Muscle layer of colon (tissue), 2 donors: ENCODE results near the gene TUBA3D.
"Not testable (repeated sequence)": the region's sequence is repeated elsewhere in the genome, so short reads cannot be mapped to it uniquely, and the experiment has no call there.

Source experiments
- H3K27ac ChIP-seq: one replicate; pipeline ENCODE4 v1.7.0; 2013; ENCODE audit warnings: low read depth, mild to moderate bottlenecking, low read length, moderate library complexity
- H3K27me3 ChIP-seq, 2 donors: one replicate each; pipeline ENCODE4 v1.7.0; 2013; ENCODE audit warnings: low read length in 2 of 2, mild to moderate bottlenecking in 2 of 2; ENCODE audit not compliant: insufficient read depth in 2 of 2, control insufficient read depth in 1 of 2
- H3K36me3 ChIP-seq: one replicate; pipeline ENCODE4 v1.7.0; 2013; ENCODE audit warnings: mild to moderate bottlenecking, low read length; ENCODE audit not compliant: insufficient read depth
- H3K4me1 ChIP-seq: one replicate; pipeline ENCODE4 v1.7.0; 2013; ENCODE audit warnings: mild to moderate bottlenecking, low read length; ENCODE audit not compliant: insufficient read depth
- H3K4me3 ChIP-seq, 2 donors: one replicate each; pipeline ENCODE4 v1.7.0; 2013; ENCODE audit warnings: low read length in 2 of 2, low read depth in 1 of 2, mild to moderate bottlenecking in 1 of 2, moderate library complexity in 1 of 2
- H3K9ac ChIP-seq: one replicate; pipeline ENCODE4 v1.7.0; 2013; ENCODE audit warnings: low read length
- H3K9me3 ChIP-seq: one replicate; pipeline ENCODE4 v1.7.0; 2013; ENCODE audit warnings: mild to moderate bottlenecking, low read length
- donor health status: abdominal sarcoma.
- donor health status: Adenocarcinoma of cecum.

Gene TUBA3D

GRCh38 chr2:131486201-131486902 lies 10.4 kb downstream of the TUBA3D start:
- H3K27ac ChIP-seq, H3K4me1 ChIP-seq: not testable (repeated sequence)

GRCh38 chr2:131488306-131489205 lies 12.6 kb downstream of the TUBA3D start:
- H3K4me1 ChIP-seq, result peaks cover 8% of the 10 kb centered on the region
- no peak overlapping the region for H3K9ac ChIP-seq
- H3K4me3 ChIP-seq, result no peak overlapping the region
- no peaks in the 10 kb centered on the region for H3K36me3 ChIP-seq
- no peaks in the 10 kb centered on the region for H3K9me3 ChIP-seq
- no peak overlapping the region for H3K27ac ChIP-seq
- no peaks in the 10 kb centered on the region for H3K27me3 ChIP-seq

More at GRCh38 chr2:131486201-131486902, 10.4 kb downstream of the TUBA3D start:
- H3K4me3 ChIP-seq, H3K9me3 ChIP-seq, H3K36me3 ChIP-seq, H3K27me3 ChIP-seq, H3K9ac ChIP-seq: not testable (repeated sequence)

- H3K27ac ChIP-seq, H3K9me3 ChIP-seq, H3K9ac ChIP-seq, H3K36me3 ChIP-seq, H3K27me3 ChIP-seq: not testable (repeated sequence)
- peak overlapping the region; percentile 38 to 49 for H3K4me3 ChIP-seq
- H3K4me1 ChIP-seq, result peaks cover 14% of the 10 kb centered on the region
Observed at GRCh38 chr2:131490616-131491468, 14.9 kb downstream of the TUBA3D start.

- peak overlapping the region; percentile 38 to 49 for H3K4me3 ChIP-seq
- H3K27ac ChIP-seq, H3K27me3 ChIP-seq, H3K9me3 ChIP-seq, H3K9ac ChIP-seq, H3K36me3 ChIP-seq: not testable (repeated sequence)
- H3K4me1 ChIP-seq, result peaks cover 14% of the 10 kb centered on the region
Observed at GRCh38 chr2:131491469-131491836, 15.5 kb downstream of the TUBA3D start.

GRCh38 chr2:131492015-131492417 lies 16.1 kb downstream of the TUBA3D start, which contains the start of gene MZT2A:
Gene MZT2A (minus strand): TSS chr2:131492397. CDS start chr2:131492376, 21 bp downstream.
- Histone ChIP-seq H3K27ac (peak within 1 kb of the TSS; percentile 68), H3K4me1 (peaks cover 14% of the 10 kb centered on the region), H3K9ac (peak within 1 kb of the TSS; percentile 84), H3K4me3 (peak within 1 kb of the TSS; percentile 61 to 90)
- not testable (repeated sequence) for H3K36me3 ChIP-seq, H3K27me3 ChIP-seq, H3K9me3 ChIP-seq

DNA sequence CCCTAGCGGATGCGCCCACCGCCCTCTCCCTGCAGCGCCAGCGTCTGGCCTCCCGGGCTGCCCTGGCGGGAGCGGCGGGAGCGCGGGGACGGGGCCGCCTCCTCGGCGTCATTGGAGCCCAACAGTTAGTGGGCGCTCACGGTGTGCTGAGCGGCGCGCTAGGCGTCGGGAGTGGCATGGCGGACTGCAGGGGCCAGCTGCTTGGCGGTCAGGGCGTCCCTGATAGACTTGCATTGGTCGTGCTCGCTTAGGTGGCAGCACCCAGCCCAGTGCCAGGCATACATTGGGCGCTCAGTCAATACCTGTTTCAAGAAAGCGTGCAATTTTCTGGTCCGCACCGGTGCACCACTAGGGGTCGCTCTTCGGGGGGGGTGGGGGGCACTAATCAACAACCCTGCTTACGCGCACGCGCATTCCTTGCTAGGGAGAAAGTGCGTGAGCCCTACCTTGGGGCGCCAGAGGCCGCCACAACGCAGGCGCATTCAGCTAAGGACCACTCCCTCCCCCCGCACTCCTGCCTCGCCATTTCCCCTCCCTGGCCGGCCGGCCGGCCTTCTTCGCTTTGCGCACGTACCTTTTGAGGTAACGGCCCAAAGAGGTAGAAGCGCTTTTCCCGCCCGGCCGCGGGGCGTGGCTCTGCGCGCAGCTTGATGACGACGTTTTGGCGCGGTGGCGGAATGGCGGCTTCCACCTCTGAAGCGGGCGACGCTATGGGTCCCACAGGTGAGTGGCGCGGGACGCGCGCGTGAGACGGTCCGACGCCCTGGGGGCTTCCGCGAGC lies 16.7 kb downstream of the TUBA3D start:
- no peaks in the 10 kb centered on the region for H3K9me3 ChIP-seq
- peaks cover 14% of the 10 kb centered on the region for H3K4me1 ChIP-seq
- peak overlapping the region; percentile 61 to 90 for H3K4me3 ChIP-seq
- H3K27ac ChIP-seq, result peak overlapping the region; percentile 68
- no peaks in the 10 kb centered on the region for H3K27me3 ChIP-seq
- H3K9ac ChIP-seq, result peak overlapping the region; percentile 84
- H3K36me3 ChIP-seq, result no peaks in the 10 kb centered on the region

DNA sequence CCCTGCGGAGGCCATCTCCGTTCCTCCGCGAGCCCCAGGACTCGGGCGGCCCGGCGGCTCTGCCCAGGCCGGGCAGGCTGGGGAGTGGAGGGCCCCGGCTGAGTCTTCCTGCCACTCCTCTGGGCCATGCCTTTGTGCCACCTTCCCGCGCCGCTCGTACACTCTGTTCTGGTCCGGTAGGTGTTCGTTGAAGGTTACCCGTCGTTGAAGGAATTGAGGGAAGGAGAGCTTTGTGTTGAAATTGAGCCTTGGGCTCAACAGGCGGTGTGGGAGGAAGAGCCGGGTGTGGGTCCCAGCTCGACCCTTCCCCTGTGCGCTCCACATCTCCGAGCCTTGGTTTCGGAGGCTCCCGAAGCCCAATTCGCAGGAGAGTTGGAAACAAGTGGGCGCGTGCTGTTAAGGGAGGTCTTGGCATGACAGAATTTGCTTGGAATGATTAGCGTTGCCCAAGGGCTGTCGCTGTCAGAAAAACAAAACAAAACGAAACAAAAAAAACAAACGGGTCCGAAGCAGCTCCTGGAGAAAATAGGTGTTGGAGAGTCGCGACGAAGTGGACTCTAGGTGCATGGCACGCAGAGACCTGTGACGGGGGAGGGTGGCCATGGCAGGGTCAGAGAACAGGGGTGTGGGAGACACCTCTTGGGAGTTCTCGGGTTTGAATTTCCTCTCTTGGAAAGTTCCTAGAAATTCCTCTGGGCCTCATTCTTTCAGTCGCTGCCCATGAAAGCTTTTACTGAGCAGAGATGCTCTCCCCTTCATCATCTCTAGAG lies 17.5 kb downstream of the TUBA3D start:
- Histone ChIP-seq H3K4me1 (peaks cover 14% of the 10 kb centered on the region), H3K27ac (peak overlapping the region; percentile 68), H3K27me3 (no peaks in the 10 kb centered on the region), H3K9me3 (no peaks in the 10 kb centered on the region), H3K4me3 (peak overlapping the region; percentile 61 to 90), H3K36me3 (no peaks in the 10 kb centered on the region), H3K9ac (peak overlapping the region; percentile 84)

GRCh38 chr2:131495506-131495905 lies 19.6 kb downstream of the TUBA3D start:
- not testable (repeated sequence) for H3K27ac ChIP-seq, H3K9ac ChIP-seq, H3K36me3 ChIP-seq, H3K4me3 ChIP-seq, H3K9me3 ChIP-seq, H3K27me3 ChIP-seq
- peaks cover 14% of the 10 kb centered on the region for H3K4me1 ChIP-seq

DNA sequence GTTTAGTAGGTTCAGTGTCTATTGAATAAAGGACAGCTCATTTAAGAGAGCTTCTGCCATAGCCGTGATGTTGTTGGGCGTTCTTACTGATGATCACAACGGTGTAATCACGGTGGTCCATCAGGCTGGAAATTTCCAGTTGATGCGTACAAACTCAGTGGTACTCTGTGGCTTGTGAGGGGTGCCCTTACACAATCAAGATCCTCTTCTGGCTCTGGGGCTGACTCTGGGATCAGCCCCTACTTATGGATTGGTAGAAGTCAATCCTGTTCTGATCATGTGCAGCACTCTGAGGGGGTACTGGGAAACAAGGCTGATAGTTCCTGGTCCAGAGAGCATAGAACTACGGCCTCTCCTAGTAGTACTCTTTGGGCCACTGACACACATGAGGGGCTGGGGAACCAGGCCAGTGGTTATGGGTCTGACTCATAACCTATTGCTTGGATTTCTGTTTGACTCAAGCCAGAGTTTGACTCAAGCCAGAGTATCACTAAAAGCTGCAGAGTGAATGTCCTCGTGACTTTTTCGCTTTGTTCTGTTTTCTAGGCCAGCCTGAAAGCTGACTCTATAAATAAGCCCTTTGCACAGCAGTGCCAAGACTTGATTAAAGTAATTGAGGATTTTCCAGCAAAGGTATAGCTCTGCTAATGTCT lies 22.5 kb downstream of the TUBA3D start:
- H3K27me3 ChIP-seq, H3K4me3 ChIP-seq, H3K27ac ChIP-seq, H3K9me3 ChIP-seq, H3K9ac ChIP-seq, H3K4me1 ChIP-seq: not testable (repeated sequence)
- H3K36me3 ChIP-seq, result peaks cover 21% of the 10 kb centered on the region

GRCh38 chr2:131503587-131503986 lies 27.7 kb downstream of the TUBA3D start:
- not testable (repeated sequence) for H3K27ac ChIP-seq, H3K4me3 ChIP-seq, H3K9ac ChIP-seq, H3K4me1 ChIP-seq, H3K9me3 ChIP-seq, H3K27me3 ChIP-seq
- peaks cover 41% of the 10 kb centered on the region for H3K36me3 ChIP-seq
